HepG2 (cell line): ENCODE results near the gene PDGFA. TPM values are rescaled to one million over a fixed set of nuclear protein-coding genes. Genes with fewer than 3 reads are reported as not detected.

ENCODE experiments used
- HNRNPLL ChIP-seq: fragments of 200-400 bp; formaldehyde crosslinking; IDR thresholded peaks from 2 replicates; pipeline ENCODE4 v1.6.1; 2017; ENCODE audit warnings: mild to moderate bottlenecking, low read depth, low read length; ENCODE audit not compliant: poor library complexity, severe bottlenecking
- SIX1 ChIP-seq: sonication (generic); formaldehyde crosslinking; IDR thresholded peaks from 2 replicates; pipeline ENCODE4 v1.4.0; 2020; ENCODE audit warnings: missing genetic modification reagents, borderline replicate concordance
- SMYD3 ChIP-seq: sonication (generic); formaldehyde crosslinking; IDR thresholded peaks from 2 replicates; pipeline ENCODE4 v1.8.1; 2023; ENCODE audit warnings: mild to moderate bottlenecking, missing genetic modification reagents
- ZNF282 ChIP-seq: fragments of 450-650 bp; IDR thresholded peaks from 2 replicates; pipeline ENCODE4 v1.6.1; 2018; ENCODE audit not compliant: partially characterized antibody
- ZNF329 ChIP-seq: sonication (generic); formaldehyde crosslinking; IDR thresholded peaks from 2 replicates; pipeline ENCODE4 v1.9.0; 2021; ENCODE audit warnings: low read depth, mild to moderate bottlenecking, missing genetic modification reagents
- ZNF549 ChIP-seq: sonication (generic); formaldehyde crosslinking; IDR thresholded peaks from 2 replicates; pipeline ENCODE4 v1.5.0; 2020; ENCODE audit warnings: missing genetic modification reagents
- ZNF674 ChIP-seq: sonication (generic); formaldehyde crosslinking; IDR thresholded peaks from 2 replicates; pipeline ENCODE4 v1.5.0; 2020; ENCODE audit warnings: low read depth, mild to moderate bottlenecking, missing genetic modification reagents
- ZNF878 ChIP-seq: sonication (generic); formaldehyde crosslinking; IDR thresholded peaks from 2 replicates; pipeline ENCODE4 v1.8.1; 2023; ENCODE audit warnings: mild to moderate bottlenecking, missing genetic modification reagents, moderate library complexity
- ZSCAN12 ChIP-seq: sonication (generic); formaldehyde crosslinking; IDR thresholded peaks from 2 replicates; pipeline ENCODE4 v1.9.0; 2021; ENCODE audit warnings: mild to moderate bottlenecking, missing genetic modification reagents
- polyA plus RNA-seq, 8 experiments: library from polyadenylated mRNA; depleted of rRNA in 3 of 8; stranded (reverse) in 7 of 8; unstranded in 1 of 8; fragments of >200 nt; fragmentation: Illumina TruSeq in 4 of 8; extraction: Trizol in 4 of 8; gene quantifications; 2 replicates each; pipeline versions ENCODE4 v1.2.1 to v1.2.3, GENCODE V29; 2011 to 2016; ENCODE audit warnings: low read depth in 4 of 8, missing spikeins in 1 of 8, mixed read lengths in 1 of 8; ENCODE audit not compliant: insufficient read depth in 1 of 8
- total RNA-seq, 5 experiments: library from RNA; depleted of rRNA; stranded (reverse); fragments of >200 nt; fragmentation: Illumina TruSeq; extraction: Trizol; gene quantifications; 2 replicates each; pipeline ENCODE4 v1.2.3, GENCODE V29; 2016; ENCODE audit warnings: low read depth in 1 of 5
- TF ChIP-seq, protein P1 (sequence below): sonication (generic); formaldehyde crosslinking; IDR thresholded peaks from 2 replicates; pipeline ENCODE4 v1.4.0; 2020; ENCODE audit warnings: missing genetic modification reagents
- TF ChIP-seq, protein P2 (sequence below), 2 experiments: fragments of 450-650 bp in 1 of 2; sonication (generic) in 1 of 2; formaldehyde crosslinking in 1 of 2; IDR thresholded peaks; 2 replicates each; pipeline versions ENCODE4 v1.6.1 to v1.8.0; 2016 to 2022; ENCODE audit warnings: antibody characterized with exemption in 1 of 2, mild to moderate bottlenecking in 1 of 2, missing genetic modification reagents in 1 of 2
- TF ChIP-seq, protein P3 (sequence below): sonication (generic); formaldehyde crosslinking; IDR thresholded peaks from 2 replicates; pipeline ENCODE4 v1.4.0; 2020; ENCODE audit warnings: mild to moderate bottlenecking, missing genetic modification reagents
- TF ChIP-seq, protein P4 (sequence below): sonication (generic); formaldehyde crosslinking; IDR thresholded peaks from 2 replicates; pipeline ENCODE4 v1.4.0; 2020; ENCODE audit warnings: mild to moderate bottlenecking, missing genetic modification reagents

The PDGFA gene
- total and polyA plus RNA-seq, 2 of the 13 experiments (the other 11 are each of a cell fraction or from before 2014, with no cell fraction given), result 1.5 to 3.4 TPM

DNA sequence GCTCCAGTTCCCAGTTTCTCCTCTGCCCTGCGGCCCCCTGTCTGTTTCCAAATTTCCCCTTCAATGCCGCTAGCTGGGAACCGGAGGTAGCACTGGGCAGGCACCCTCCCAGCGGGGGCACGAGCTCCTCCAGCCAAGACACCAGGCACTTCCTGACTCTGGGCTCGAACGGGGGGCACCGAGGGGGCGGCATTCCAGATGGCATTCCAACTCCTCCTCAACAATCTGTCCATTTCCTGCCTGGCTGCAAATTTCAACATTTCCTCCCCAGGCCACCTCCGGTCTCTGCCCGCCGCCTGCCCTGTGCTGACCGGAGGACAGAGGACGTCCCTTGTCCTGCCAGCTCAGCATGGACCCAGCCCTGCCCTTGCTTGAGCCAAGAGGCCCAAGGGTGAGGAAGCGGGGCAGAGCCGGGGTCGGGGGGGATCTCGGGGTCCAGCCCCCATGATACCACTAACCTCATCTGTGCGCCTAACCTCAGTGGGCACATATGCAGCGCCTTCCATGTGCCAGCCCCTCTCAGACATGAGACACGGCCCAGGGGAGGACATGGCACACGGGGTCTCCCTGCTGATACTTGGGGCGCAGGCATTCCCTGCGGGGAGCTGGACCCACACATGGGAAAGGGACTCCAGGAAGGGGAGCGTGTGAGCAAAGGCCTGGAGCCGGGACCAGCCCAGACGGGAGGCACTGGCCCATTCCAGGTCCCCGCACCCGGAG, 58.0 kb downstream of the PDGFA start (continued):
- TF ChIP-seq, protein P1, sequence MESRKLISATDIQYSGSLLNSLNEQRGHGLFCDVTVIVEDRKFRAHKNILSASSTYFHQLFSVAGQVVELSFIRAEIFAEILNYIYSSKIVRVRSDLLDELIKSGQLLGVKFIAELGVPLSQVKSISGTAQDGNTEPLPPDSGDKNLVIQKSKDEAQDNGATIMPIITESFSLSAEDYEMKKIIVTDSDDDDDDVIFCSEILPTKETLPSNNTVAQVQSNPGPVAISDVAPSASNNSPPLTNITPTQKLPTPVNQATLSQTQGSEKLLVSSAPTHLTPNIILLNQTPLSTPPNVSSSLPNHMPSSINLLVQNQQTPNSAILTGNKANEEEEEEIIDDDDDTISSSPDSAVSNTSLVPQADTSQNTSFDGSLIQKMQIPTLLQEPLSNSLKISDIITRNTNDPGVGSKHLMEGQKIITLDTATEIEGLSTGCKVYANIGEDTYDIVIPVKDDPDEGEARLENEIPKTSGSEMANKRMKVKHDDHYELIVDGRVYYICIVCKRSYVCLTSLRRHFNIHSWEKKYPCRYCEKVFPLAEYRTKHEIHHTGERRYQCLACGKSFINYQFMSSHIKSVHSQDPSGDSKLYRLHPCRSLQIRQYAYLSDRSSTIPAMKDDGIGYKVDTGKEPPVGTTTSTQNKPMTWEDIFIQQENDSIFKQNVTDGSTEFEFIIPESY (CRISPR knock-in tag), result no peak; the same call in 1 of the 2 replicates
- TF ChIP-seq ZNF329 (CRISPR knock-in tag) (no peak), ZNF282 (no peak), HNRNPLL (peak; percentile 6), SIX1 (no peak), SMYD3 (CRISPR knock-in tag) (no peak), ZNF878 (CRISPR knock-in tag) (no peak), ZNF674 (no peak), ZNF549 (no peak), ZSCAN12 (CRISPR knock-in tag) (no peak)
- TF ChIP-seq, protein P2, sequence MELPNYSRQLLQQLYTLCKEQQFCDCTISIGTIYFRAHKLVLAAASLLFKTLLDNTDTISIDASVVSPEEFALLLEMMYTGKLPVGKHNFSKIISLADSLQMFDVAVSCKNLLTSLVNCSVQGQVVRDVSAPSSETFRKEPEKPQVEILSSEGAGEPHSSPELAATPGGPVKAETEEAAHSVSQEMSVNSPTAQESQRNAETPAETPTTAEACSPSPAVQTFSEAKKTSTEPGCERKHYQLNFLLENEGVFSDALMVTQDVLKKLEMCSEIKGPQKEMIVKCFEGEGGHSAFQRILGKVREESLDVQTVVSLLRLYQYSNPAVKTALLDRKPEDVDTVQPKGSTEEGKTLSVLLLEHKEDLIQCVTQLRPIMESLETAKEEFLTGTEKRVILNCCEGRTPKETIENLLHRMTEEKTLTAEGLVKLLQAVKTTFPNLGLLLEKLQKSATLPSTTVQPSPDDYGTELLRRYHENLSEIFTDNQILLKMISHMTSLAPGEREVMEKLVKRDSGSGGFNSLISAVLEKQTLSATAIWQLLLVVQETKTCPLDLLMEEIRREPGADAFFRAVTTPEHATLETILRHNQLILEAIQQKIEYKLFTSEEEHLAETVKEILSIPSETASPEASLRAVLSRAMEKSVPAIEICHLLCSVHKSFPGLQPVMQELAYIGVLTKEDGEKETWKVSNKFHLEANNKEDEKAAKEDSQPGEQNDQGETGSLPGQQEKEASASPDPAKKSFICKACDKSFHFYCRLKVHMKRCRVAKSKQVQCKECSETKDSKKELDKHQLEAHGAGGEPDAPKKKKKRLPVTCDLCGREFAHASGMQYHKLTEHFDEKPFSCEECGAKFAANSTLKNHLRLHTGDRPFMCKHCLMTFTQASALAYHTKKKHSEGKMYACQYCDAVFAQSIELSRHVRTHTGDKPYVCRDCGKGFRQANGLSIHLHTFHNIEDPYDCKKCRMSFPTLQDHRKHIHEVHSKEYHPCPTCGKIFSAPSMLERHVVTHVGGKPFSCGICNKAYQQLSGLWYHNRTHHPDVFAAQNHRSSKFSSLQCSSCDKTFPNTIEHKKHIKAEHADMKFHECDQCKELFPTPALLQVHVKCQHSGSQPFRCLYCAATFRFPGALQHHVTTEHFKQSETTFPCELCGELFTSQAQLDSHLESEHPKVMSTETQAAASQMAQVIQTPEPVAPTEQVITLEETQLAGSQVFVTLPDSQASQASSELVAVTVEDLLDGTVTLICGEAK (IDR thresholded peaks at IDR 0.05), result no peak
- TF ChIP-seq, protein P2 (CRISPR knock-in tag; IDR thresholded peaks at IDR 0.05), result no peak
- TF ChIP-seq, protein P3, sequence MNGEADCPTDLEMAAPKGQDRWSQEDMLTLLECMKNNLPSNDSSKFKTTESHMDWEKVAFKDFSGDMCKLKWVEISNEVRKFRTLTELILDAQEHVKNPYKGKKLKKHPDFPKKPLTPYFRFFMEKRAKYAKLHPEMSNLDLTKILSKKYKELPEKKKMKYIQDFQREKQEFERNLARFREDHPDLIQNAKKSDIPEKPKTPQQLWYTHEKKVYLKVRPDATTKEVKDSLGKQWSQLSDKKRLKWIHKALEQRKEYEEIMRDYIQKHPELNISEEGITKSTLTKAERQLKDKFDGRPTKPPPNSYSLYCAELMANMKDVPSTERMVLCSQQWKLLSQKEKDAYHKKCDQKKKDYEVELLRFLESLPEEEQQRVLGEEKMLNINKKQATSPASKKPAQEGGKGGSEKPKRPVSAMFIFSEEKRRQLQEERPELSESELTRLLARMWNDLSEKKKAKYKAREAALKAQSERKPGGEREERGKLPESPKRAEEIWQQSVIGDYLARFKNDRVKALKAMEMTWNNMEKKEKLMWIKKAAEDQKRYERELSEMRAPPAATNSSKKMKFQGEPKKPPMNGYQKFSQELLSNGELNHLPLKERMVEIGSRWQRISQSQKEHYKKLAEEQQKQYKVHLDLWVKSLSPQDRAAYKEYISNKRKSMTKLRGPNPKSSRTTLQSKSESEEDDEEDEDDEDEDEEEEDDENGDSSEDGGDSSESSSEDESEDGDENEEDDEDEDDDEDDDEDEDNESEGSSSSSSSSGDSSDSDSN (CRISPR knock-in tag), result peak; percentile 70
- TF ChIP-seq, protein P4, sequence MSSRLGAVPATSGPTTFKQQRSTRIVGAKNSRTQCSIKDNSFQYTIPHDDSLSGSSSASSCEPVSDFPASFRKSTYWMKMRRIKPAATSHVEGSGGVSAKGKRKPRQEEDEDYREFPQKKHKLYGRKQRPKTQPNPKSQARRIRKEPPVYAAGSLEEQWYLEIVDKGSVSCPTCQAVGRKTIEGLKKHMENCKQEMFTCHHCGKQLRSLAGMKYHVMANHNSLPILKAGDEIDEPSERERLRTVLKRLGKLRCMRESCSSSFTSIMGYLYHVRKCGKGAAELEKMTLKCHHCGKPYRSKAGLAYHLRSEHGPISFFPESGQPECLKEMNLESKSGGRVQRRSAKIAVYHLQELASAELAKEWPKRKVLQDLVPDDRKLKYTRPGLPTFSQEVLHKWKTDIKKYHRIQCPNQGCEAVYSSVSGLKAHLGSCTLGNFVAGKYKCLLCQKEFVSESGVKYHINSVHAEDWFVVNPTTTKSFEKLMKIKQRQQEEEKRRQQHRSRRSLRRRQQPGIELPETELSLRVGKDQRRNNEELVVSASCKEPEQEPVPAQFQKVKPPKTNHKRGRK (CRISPR knock-in tag), result no peak
